NCI-H2081 (cell line): ENCODE results near the gene TMEM253.

Experiments used
- DNase-seq, 2 experiments: peaks; one replicate each; lab custom pipeline; 2025; lab: John Stamatoyannopoulos, UW

Gene TMEM253

GRCh38 chr14:21071225-21072030, 29.4 kb upstream of the TMEM253 start:
- peak; percentile 86 to 90 for DNase-seq

- no peak for DNase-seq
Observed at GRCh38 chr14:21072031-21072473, 28.8 kb upstream of the TMEM253 start.

DNA sequence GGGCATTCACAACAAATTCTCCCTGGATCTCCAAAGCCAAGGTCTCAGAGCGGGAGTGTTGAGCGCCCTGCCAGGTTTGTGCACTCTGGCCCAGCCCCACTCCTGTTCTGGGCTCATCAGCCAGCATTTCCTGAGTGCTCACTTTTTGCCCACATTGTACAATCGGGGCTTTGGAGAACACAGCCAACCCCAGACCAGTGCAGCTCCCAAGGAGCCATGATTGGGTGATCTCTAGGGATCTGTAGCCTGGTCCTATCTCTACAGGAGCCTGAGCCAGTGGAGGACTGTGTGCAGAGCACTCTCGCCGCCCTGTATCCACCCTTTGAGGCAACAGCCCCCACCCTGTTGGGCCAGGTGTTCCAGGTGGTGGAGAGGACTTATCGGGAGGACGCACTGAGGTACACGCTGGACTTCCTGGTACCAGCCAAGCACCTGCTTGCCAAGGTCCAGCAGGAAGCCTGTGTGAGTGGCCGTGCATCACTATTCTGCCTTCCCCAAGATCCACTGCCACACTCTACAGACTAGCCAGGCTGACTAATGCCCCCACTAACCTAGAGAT, 28.0 kb upstream of the TMEM253 start:
- DNase-seq, result no peak

GRCh38 chr14:21073921-21074320, 26.9 kb upstream of the TMEM253 start:
- DNase-seq, result no peak

GRCh38 chr14:21074398-21075272, 26.2 kb upstream of the TMEM253 start:
- no peak for DNase-seq

DNA sequence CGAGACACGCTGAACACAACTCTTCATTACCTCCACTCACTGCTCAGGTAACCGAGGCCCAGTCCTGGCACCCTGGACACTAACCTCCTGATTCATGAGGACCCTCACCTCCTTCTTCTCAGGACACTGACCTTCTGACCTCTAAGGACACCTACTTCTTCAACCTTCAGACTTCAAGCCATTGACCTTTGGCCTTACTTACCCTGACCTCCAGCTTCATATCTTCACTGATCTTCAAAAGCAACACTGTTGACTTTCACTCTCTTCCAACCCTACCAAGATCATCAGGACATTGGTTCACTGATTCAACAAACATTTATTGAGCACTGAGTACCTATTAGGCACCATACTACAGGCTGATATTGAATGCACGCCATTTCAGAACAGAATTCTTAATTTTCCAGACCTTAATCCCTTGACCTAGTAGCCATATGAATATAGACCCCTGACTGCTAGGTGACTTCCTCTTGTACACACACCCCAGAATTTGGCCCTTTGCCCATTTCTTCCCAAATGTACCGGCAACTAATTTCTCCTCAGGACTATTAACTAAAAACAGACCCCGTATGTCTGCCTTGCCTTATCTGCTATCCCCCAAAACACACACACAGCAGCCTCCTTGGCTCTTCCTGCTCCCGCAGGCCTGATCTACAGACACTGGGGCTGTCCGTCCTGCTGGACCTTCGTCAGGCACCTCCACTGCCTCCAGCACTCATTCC, 25.0 kb upstream of the TMEM253 start:
- DNase-seq, result no peak

DNA sequence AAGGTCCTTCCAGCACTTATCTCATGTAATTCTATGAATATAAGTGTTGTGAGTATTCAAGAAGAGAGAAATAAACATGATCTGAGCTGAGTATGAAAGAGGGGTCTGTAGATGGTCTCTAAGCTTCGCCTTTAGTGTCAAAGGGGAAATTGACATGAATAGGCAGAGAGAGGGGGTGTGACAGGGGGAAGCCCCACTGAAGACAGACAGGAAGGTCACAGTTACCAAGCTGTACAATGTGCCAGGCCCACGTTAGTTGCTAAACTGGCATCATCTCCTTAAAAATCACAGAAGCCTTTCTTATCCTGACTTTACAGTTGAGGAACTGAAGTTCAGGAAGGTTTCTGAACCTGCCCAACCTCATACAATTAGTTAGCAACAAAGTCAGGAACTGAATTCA, 23.2 kb upstream of the TMEM253 start:
- DNase-seq, result no peak

- DNase-seq, result no peak
Observed at GRCh38 chr14:21078287-21078686, 22.6 kb upstream of the TMEM253 start.

DNA sequence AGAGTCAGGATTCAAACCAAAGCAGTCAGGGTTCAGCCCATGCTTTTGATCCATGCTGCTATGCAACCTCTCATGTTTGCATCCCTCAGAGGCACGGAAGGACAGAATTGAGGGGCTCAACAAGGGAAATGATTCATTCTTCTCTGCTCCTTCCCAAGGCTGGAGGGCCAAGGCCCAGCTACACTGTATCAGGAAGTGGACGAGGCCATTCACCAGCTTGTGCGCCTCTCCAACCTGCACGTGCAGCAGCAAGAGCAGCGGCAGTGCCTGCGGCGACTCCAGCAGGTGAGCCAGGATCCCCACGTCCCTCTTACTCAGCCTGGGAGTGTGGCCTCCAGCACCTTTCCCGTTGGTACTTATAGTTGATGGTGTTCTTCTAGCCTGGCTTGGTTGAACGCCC, 22.1 kb upstream of the TMEM253 start:
- no peak for DNase-seq

- no peak for DNase-seq
Observed at GRCh38 chr14:21081521-21082142, 19.2 kb upstream of the TMEM253 start.

GRCh38 chr14:21083565-21084325, 17.1 kb upstream of the TMEM253 start:
- no peak for DNase-seq

- no peak for DNase-seq
Observed at GRCh38 chr14:21084396-21084795, 16.5 kb upstream of the TMEM253 start.

- DNase-seq, result no peak
Observed at GRCh38 chr14:21084998-21085853, 15.6 kb upstream of the TMEM253 start.

- DNase-seq, result no peak
Observed at GRCh38 chr14:21086908-21087293, 14.0 kb upstream of the TMEM253 start.

DNA sequence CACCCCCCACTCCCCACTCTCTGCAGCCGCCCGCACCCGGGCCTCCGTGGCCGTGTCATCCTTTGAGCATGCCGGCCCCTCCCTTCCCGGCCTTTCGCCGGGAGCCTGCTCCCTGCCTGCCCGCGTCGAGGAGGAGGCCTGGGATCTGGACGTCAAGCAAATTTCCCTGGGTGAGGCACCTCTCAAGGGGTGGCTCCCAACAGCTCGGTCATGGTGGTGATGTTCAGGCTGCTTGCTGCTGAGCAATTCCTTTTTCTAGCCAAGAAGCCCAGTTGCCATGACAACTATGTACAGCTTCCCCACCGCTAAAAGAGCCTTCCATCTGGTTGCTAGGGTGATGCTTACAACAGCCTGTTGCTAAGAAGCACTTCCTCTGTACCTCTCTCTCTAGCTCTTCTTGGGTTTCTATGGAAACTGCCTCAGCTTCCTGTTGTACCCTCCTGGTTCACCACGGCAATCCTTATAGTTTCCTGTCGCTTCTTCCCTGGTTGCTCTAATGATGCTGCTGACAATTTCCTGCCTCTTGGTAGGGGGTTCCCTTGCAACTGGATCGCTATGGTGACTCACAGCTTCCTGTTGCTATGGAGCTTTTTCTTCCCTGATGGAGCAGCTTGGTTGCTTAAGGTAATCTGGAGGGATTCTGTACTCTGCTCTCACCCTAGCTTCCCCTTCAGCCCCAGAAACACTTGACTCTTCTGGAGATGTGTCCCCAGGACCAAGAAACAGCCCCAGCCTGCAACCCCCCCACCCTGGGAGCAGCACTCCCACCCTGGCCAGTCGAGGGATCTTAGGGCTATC, 13.4 kb upstream of the TMEM253 start:
- DNase-seq, result peak; percentile 54 to 74

DNA sequence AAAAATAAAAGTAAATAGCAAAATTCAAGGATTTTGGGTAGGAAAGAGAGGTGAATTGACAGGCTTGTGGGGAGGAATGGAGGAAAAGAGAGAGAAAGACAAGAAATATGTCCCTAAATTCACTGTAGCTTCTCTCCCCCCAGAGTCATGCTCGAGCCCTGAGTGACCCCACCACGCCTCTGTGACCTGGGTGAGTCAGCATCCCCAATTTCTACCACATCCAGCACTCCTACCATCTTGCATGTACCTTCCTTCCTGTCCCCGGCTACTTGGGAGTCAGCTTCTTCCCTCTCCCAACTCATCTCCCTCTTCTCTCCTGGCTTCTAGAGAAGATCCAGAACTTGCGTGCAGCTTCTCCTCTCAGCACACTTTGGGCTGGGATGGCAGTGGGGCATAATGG, 12.2 kb upstream of the TMEM253 start:
- no peak for DNase-seq

GRCh38 chr14:21089271-21089670, 11.6 kb upstream of the TMEM253 start:
- no peak for DNase-seq

DNA sequence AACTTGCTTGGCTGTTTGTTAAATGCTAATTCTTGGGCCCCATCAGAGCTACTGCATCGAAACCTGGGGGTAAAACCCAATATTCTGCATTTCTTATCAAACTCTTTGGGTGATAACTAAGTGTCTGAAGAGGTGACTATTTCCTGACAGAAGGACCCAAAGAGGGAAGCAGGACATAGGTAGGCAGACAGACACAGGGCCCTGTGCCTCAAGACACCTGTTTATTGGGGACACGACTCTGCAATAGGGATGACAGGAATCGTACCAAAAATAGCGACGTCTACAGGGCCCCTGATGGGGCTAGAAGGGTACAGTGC, 11.0 kb upstream of the TMEM253 start:
- DNase-seq, result no peak
